Ramos (cell line): ENCODE results near the gene NOXA1.

Source experiments
- in situ Hi-C: fragments of 300-500 bp; cut with MboI; formaldehyde crosslinking; loops from one replicate; pipeline ENCODE4 v1.14.3; 2022; ENCODE audit warnings: low sequenced_read_pairs; ENCODE audit not compliant: unreplicated experiment

The NOXA1 gene

DNA sequence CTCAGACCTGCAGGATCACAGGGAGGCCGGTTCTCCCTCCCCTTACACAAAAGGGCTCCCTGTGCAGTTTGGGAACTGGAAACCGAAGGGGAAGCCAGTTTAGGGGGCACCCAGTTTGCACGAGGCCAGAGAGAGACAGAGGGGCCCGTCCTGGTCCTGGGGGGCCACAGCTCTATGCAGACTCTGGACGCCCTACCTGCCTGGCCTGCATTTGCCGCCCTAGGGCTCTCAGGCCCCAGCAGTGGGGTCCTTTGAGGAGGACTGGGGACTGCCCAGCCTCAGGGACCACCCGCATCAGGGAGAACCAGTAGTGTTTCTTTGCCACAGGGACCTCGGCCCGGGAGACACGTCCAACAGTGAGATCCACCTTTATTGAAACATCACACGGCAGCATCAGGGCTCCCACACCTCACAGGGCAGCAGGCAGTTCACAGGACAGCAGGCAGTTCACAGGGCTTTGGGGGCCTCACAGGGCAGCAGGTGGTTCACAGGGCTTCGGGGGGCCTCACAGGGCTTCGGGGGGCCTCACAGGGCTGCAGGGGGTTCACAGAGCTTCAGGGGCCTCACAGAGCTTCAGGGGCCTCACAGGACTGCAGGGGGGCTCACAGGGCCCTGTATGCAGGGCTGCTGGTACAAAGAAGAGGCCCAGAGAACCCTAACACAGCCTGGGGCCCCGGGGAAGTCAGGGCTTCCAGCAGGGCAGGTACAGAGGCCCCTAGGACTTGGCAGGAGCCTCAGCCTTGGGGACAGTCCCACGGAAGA, 36.6 kb downstream of the NOXA1 start:
- in situ Hi-C loops, result loop anchor here (25.0 kb wide), 1 partner anchor 672 kb away; the partner anchor contains the start of genes CCDC183 and TMEM141

DNA sequence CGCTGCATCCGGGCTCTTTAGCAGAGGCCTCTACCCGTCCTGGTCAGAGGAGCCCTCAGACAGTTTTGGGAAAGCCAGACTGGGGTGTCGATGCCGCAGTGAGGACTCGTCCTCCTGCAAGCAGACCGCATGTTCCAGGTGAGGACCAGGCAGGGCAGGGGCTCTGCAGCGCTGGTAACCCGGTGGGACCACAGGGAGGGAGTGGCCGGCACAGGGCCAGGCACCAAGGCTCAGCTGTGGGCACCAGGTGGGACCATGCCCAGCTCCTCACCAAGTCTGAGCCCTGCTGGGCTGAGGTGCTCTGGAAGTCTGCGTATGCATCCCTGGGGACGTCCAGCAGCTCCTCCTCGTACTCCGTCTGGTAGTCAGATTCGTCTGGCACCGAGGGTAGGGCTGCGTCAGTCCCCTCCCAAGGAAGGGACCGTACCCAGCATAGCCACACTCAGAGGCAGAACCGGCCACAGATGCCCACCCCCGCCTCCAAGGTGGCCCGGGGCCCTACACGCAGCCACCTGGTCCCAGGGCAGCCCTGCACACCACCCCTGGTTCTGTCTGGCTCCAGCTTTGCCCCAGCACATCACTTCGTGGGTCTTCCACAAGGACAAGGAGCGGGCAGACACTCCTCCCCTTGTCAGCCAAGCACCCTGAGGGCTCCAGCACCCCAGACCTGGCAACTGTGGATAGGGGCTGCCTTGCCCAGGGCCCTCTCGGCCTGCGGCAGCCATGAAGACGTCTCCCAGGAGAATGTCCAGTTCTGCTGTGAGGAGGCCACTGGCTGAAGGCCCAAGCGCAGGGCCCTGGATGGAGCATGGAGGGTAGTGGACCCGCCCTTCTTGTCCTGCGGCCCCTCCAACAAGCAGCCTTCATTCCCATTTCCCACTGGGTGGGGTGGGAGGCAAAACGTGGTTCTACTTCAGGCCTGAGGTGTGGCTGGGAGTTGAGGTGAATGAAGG, 37.4 kb downstream of the NOXA1 start:
- in situ Hi-C loops, result loop anchor here (25.0 kb wide), 1 partner anchor 673 kb away; the partner anchor contains the start of genes CCDC183 and TMEM141

DNA sequence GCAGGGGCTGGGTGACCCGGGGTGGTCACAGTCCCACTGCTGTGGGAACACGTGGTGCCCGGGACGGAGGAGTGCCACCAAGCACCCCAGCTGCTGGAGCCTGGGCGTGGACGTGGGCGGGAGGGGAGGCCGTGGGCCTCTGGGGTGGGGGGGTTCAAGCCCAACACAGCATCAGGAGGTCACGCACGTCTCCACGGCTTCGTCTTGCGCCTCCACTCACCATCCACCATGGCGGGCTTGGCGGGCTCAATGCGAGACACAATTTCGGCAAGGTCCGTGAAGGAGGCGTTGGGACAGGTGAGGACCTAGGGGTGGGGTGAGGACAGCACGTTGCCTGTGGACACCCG, 38.1 kb downstream of the NOXA1 start:
- in situ Hi-C loops, result loop anchor here (25.0 kb wide), 1 partner anchor 674 kb away; the partner anchor contains the start of genes CCDC183 and TMEM141

DNA sequence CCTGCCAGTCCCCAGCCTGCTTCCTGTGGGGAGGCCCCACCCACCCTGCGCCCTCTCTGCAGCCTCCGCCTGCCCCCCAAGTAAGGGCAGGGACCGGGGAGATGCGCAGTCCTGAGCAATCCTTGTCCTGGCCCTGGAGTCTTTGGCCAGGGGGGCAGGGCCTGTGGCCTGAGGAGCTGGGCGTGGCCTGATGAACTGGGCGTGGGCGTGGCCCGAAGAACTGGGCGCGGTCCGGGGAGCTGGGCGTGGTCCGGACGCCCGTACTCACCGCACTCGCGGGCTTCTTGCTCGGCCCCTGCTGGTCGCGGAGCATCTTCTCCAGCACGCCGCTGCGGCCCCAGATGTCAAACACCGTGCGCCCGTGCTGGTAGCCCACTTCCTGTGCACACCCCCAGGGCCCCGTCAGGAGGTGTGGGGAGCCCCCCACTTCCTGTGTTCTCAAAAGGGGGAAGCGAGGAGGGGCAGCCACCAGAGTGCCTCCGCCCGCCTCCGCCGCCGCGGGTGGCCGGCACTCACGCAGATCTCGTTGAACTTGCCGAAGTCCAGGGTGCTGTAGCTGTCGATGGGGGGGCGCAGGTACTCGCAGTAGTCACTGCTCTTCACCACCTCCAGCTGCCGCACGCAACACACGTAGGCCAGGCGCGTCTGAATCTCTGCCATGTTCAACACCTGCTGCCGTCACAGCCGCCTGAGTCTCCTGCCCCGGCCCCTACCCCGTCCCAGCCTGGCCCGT, 38.6 kb downstream of the NOXA1 start:
- in situ Hi-C loops, result loop anchor here (25.0 kb wide), 1 partner anchor 675 kb away; the partner anchor contains the start of genes CCDC183 and TMEM141

DNA sequence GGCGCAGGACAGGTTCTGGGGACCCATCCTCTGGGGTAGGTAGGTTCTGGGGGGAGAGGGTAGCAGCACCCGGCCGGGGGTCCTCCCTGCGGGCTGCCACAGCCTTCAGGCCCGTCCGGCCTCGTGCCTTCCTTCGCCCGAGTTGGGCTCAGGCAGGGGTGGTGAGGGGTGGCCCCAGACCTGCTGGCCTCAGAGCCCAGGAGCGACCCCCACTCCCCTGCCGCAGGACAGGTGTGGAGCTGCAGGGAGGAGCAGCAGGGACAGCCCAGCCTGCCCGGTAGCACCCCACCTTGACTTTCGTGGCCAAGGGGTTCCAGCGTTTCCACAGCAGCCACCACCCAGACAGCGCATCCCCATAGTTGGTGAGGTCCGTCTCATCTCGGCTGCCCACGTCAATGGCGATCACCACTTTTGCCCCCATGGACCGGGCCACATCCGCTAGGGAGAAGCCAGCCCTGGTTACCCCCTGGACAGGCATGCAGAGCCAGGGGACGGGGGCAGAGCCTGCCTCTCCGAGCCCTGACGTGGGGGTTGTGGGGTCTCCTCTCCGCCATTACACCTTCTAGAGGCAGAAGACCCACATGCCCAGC, 39.3 kb downstream of the NOXA1 start:
- in situ Hi-C loops, result loop anchor here (25.0 kb wide), 1 partner anchor 675 kb away; the partner anchor contains the start of genes CCDC183 and TMEM141

DNA sequence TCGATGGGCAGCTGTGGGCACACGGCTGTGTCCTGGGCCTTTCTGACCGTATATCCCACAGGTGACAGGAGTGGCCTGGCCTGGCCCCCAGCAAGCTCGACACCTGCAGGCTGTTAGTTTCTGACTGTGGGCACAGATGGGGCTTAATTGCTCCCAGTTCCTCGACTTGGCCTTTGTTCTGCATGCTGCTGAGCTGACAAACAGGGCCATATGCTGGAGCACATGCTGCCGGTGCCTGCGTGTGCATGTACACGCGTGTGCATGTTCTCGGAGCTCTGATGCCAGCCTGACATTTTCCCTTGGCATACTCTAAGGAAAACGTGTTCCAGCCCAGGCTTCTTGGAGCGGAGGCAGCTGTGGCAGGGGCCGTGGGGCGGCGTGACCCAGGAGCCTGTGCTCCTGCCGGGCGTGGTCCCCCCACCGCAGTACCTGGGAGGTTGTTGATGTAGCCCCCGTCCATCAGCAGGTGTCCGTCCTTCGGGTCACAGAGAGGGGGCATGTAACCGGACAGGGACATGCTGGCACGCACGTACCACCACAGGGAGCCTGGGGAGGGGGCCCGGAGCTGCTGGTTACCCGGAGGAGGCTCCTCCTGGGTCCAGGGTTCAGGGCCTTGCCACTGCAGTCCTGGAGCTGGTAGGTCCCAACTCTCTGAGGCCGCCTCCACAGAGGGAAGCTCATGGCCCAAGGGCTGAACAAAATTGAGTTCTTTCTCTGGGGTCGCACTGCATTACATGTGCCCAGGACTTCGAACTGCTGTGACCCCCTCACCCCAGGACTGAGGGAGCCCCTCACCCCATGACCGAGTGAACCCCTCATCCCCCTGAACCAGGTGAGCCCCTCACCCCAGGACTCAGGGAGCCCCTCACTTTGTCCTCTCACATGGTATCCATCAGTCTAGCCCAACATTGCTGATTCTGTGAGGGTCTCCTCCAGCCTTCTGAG, 40.1 kb downstream of the NOXA1 start:
- in situ Hi-C loops, result loop anchor here (25.0 kb wide), 1 partner anchor 676 kb away; the partner anchor contains the start of genes CCDC183 and TMEM141

DNA sequence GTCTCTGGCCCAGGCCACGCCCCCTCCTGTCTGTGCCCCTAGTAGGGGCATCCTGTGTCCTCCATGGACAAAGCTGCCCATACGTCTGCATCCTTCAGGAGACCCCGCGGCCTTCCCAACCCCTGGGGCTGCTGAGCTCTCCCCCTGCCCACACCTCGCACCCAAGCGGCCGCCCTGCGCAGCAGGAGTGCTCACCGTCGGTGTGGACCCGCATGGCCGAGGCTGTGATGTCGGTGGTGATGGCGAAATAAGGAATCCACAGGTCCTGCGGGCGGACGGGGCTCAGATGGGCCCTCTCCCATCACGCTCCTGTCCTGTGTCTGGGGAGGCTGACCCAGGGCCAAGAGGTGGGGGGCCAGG, 40.7 kb downstream of the NOXA1 start:
- in situ Hi-C loops, result loop anchor here (25.0 kb wide), 1 partner anchor 677 kb away; the partner anchor contains the start of genes CCDC183 and TMEM141

DNA sequence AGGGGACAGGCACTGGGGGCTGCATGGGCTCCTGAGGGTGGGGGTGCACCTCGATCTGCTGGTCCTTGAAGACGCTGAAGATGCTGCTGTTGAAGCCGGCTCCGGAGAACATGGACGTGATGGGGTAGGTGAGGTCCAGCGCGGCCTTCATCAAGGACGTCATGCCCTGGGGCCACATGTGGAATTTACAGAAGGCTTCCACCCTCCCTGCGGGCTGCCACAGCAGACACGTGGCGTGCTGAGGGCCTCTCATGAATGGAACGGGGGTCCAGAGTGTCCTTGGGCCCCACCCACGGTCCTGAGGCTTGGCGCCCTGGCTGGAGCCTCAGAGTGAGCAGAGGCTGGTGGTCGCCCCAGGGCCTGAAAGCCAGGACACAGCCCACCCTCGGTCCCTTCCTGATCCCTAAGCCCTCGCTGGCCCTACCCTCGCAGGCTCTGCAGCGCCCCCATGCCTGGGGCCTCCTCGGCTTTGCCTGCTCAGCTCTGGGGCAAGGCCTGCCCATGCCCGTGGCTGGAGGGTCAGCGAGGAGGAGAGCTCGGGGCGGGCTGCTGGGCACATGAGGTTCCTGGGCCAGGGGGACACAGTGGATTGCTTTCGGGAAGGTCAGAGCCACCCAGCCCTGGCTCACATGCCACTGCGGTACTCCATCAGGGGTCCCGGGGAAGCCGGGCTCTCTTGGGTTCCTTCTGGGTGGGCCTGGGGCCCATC, 41.3 kb downstream of the NOXA1 start:
- in situ Hi-C loops, result loop anchor here (25.0 kb wide), 1 partner anchor 677 kb away; the partner anchor contains the start of genes CCDC183 and TMEM141

DNA sequence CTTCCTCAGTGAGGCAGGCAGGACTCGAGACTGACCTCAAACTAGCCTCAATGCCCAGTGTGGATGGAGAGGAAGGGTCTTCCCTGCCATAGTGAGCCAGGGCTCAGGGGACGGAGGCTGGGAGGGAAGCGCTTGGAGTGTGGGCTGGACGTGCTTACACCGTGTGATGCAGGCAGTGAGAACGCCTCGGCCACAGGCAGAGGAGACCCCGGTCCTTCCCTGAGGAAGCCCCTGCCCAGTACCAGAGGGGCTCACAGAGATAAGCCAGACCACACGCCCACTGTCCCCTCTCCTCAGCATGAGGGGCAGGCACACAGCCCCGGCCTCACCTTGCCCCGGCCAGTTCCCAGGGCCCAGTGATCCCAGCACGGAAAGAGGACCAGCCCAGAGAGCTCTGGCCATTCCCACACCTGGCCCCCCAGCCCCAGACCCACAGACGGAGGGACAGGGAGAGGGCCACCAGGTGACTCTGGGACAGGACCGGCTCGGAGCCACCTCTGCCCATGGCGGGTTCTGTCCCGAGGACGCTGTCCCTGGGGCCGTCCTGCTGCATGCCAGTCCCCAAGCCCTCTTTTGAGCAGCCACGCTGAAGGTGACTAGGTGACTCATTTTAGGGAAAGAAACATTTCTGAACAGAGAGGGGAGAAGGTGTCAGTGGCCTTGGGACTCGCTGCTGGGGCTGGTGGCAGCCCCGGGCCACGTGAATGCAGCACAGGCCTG, 42.0 kb downstream of the NOXA1 start:
- in situ Hi-C loops, result loop anchor here (25.0 kb wide), 1 partner anchor 678 kb away; the partner anchor contains the start of genes CCDC183 and TMEM141

DNA sequence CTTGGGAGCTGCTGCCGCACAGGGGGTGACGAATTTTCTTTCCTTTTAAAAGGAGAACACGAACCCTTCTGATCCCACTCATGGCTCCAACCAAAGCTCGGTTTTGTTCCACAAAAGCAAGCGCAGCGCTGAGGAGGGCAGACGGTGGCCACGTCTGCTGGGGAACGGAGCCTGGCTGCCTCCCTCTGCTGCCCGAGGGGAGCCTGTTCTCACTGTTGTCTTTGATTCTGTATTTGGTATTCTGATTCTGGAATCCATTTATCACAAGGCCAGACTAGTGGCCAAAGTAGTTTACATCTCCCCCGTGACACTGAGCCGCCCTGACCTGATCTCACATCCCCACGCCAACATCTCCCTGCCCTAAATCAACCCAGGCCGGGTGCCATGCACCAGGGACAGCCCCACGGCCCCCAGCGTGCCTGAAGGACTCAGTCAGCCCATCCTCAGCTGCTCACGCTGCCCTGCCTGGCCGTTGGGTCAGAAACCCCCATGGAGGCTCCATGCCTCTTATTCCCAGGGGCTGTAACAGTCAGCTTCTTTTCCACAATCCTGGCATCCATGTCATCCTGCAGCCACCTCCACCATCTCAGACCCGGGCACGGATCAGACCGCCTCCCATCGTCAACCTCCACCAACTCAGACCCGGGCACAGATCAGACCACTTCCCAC, 42.7 kb downstream of the NOXA1 start:
- in situ Hi-C loops, result loop anchor here (25.0 kb wide), 1 partner anchor 679 kb away; the partner anchor contains the start of genes CCDC183 and TMEM141

DNA sequence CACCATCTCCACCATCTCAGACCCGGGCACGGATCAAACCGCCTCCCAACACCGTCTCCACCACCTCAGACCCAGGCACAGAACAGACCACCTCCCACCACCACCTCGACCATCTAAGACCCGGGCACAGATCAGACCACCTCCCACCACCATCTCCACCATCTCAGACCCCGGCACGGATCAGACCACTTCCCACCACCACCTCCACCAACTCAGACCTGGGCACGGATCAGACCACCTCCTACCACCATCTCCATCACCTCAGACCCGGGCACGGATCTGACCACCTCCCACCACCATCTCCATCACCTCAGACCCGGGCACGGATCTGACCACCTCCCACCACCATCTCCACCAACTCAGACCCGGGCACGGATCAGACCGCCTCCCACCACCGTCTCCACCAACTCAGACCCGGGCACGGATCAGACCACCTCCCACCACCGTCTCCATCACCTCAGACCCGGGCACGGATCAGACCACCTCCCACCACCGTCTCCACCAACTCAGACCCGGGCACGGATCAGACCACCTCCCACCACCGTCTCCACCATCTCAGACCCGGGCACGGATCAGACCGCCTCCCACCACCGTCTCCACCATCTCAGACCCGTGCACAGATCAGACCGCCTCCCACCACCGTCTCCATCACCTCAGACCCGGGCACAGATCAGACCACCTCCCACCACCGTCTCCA, 43.3 kb downstream of the NOXA1 start:
- in situ Hi-C loops, result loop anchor here (25.0 kb wide), 1 partner anchor 679 kb away; the partner anchor contains the start of genes CCDC183 and TMEM141

DNA sequence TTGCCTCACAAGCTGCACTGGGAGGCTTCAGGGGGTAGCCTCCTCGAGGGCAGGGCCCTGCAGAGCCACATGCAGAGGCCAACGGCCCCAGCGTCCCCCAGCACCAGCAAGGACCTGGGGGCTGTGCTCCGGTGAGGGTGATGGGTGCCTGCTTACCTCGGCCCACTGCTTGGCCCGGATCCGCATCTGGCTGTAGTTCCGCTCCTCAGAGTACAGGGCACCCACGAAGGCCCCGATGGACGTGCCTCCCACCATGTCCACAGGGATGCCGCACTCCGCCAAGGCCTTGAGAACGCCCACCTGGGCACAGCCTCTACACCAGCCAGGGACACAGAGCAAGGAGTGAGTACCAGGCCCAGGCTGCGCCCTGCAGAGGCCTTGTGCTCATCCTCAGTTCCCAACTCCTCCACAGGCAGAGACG, 44.0 kb downstream of the NOXA1 start:
- in situ Hi-C loops, result loop anchor here (25.0 kb wide), 1 partner anchor 680 kb away; the partner anchor contains the start of genes CCDC183 and TMEM141

DNA sequence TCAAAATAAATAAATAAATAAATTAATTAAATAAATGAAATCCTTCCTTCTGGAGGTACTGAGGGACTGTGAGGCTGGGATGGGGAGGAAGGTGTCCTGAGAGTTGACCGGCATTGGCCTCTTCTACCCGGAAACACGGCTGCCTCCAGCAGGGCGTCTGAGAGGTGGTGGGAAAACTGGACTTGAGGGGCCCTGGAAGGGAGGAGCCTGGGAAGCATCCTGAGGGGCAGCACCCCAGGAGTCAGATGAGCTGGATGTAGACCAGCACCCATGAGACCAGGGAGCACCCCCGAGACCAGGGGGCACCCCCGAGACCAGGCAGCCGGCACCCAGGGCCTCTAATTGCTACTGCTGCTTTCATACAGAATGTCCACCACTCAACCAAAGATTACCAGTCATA, 44.7 kb downstream of the NOXA1 start:
- in situ Hi-C loops, result loop anchor here (25.0 kb wide), 1 partner anchor 681 kb away; the partner anchor contains the start of genes CCDC183 and TMEM141

DNA sequence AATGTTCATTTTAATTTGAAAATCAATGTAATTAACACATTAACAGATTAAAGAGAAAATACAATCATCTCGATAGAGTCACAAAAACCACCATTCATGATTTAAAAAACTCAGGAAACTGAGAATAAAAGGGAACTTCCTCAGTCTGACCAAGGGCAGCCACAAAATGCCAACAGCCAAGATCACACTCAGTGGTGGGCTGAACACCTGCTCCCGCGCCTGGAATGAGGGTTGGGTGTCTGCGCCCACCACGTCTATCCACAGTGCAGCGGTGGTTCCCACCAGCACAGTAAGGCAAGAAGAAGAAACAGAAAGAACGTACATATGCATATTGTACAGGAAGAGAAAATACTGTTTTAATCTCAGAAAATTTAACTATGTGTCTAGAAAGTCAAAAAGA, 47.6 kb downstream of the NOXA1 start:
- in situ Hi-C loops, result loop anchor here (25.0 kb wide), 1 partner anchor 683 kb away; the partner anchor contains the start of genes CCDC183 and TMEM141

DNA sequence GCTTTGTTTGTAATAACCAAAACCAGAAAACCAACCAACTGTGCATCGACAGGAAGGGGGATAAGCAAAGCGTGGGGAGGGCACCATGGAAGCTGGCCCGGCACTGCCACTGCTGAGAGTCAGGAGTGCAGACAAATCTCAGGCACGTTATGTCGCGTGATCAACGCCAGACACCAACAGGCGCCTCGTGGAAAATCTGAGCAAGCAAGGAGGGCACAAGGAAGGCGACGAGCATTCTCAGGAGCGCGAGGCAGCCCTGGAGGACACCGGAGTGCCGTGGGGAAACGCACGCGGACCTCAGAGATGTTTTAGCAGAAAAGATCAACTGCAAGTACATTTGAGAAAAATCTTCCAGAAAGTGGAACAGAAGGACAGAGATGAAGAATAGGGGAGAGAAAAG, 51.1 kb downstream of the NOXA1 start:
- in situ Hi-C loops, result loop anchor here (25.0 kb wide), 1 partner anchor 687 kb away; the partner anchor contains the start of genes CCDC183 and TMEM141
